K562 (cell line): ENCODE measurements around the gene MAGI2. TPM values are rescaled to one million over a fixed set of nuclear protein-coding genes. Genes with fewer than 3 reads are reported as not detected.

Experiments
- NFXL1 ChIP-seq: fragments of 450-650 bp; formaldehyde crosslinking; IDR thresholded peaks from 2 replicates; pipeline ENCODE4 v1.4.0; 2021; ENCODE audit warnings: mild to moderate bottlenecking
- SMAD4 ChIP-seq: fragments of 250-450 bp; sonication (Bioruptor Pico); conservative IDR thresholded peaks from 2 replicates; pipeline ENCODE4 v1.8.0; 2021; ENCODE audit warnings: inconsistent platforms, mild to moderate bottlenecking, moderate library complexity
- SMARCB1 ChIP-seq: IDR thresholded peaks from 2 replicates; pipeline ENCODE4 v1.6.1; 2011; ENCODE audit warnings: improper control_type of control experiment, low read depth; ENCODE audit not compliant: insufficient read length
- ZNF24 ChIP-seq: fragments of 450-650 bp; IDR thresholded peaks from 2 replicates; pipeline ENCODE4 v1.6.1; 2016
- ZSCAN32 ChIP-seq: fragments of 450-650 bp; formaldehyde crosslinking; IDR thresholded peaks from 2 replicates; pipeline ENCODE4 v1.4.0; 2020; ENCODE audit warnings: mild to moderate bottlenecking, moderate library complexity
- polyA plus RNA-seq, 8 experiments: library from polyadenylated mRNA; depleted of rRNA in 4 of 8; stranded (reverse) in 5 of 8; unstranded in 3 of 8; fragments of >200 nt; fragmentation: Nextera tagmentation in 2 of 8; fragmentation: Illumina TruSeq in 1 of 8; extraction: Ambion mirVana in 2 of 8; extraction: Trizol in 1 of 8; gene quantifications; 2 replicates each; pipeline versions ENCODE4 v1.2.1 to v1.2.3, GENCODE V29; 2011 to 2014; ENCODE audit warnings: inconsistent platforms in 1 of 8, missing spikeins in 1 of 8
- total RNA-seq, 7 experiments: library from RNA; depleted of rRNA in 6 of 7; stranded (reverse); fragments of >200 nt in 6 of 7; fragmentation: Illumina TruSeq in 2 of 7; extraction: Trizol in 2 of 7; gene quantifications; 2 replicates each; pipeline versions ENCODE4 v1.2.1 to v1.2.3, GENCODE V29; 2011 to 2021; ENCODE audit warnings: low replicate concordance in 1 of 7
- TF ChIP-seq, protein P1 (sequence below): fragments of 450-650 bp; IDR thresholded peaks from 2 replicates; pipeline ENCODE4 v1.7.0; 2016; ENCODE audit warnings: borderline replicate concordance
- TF ChIP-seq, protein P2 (sequence below): fragments of 450-650 bp; IDR thresholded peaks from 2 replicates; pipeline ENCODE4 v1.6.1; 2018; ENCODE audit warnings: mild to moderate bottlenecking, low read depth; ENCODE audit not compliant: partially characterized antibody
- TF ChIP-seq, protein P3 (sequence below), 2 experiments: fragments of 450-650 bp in 1 of 2; IDR thresholded peaks; 2 replicates each; pipeline ENCODE4 v1.6.1; 2011 to 2017; ENCODE audit warnings: low read depth in 2 of 2, antibody characterized with exemption in 1 of 2, borderline replicate concordance in 1 of 2, low read length in 1 of 2, mild to moderate bottlenecking in 1 of 2, mixed read lengths in 1 of 2; ENCODE audit not compliant: control insufficient read depth in 1 of 2

MAGI2 gene
- total and polyA plus RNA-seq, 9 of the 15 experiments (the other 6 are each of a cell fraction or from before 2014, with no cell fraction given), result 0.27 to 1.4 (median 0.70) TPM

DNA sequence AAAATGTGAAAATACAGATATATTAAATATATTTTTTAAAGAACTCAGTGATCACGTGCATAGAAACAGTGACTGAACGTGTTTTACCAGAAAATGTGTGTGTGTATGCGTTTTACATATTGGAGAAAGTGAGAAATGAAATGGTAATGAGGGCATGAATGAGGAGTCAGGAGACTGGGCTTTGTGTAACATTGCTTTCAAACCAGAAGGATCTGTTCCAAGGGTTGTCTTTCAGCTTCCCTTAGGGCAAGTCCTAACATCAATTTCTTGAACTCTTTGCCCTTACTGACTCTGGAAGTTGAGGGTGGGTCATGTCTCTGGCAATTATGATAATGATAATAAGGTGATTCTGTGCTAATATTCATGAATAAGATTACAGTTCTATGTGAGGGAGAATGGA, 1097.6 kb downstream of the MAGI2 start (continued):
- TF ChIP-seq, protein P1, sequence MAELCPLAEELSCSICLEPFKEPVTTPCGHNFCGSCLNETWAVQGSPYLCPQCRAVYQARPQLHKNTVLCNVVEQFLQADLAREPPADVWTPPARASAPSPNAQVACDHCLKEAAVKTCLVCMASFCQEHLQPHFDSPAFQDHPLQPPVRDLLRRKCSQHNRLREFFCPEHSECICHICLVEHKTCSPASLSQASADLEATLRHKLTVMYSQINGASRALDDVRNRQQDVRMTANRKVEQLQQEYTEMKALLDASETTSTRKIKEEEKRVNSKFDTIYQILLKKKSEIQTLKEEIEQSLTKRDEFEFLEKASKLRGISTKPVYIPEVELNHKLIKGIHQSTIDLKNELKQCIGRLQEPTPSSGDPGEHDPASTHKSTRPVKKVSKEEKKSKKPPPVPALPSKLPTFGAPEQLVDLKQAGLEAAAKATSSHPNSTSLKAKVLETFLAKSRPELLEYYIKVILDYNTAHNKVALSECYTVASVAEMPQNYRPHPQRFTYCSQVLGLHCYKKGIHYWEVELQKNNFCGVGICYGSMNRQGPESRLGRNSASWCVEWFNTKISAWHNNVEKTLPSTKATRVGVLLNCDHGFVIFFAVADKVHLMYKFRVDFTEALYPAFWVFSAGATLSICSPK, result no peak
- TF ChIP-seq ZNF24 (no peak), SMAD4 (CRISPR knock-in tag) (no peak), NFXL1 (CRISPR knock-in tag) (no peak), ZSCAN32 (CRISPR knock-in tag) (no peak), SMARCB1 (no peak)
- TF ChIP-seq, protein P2, sequence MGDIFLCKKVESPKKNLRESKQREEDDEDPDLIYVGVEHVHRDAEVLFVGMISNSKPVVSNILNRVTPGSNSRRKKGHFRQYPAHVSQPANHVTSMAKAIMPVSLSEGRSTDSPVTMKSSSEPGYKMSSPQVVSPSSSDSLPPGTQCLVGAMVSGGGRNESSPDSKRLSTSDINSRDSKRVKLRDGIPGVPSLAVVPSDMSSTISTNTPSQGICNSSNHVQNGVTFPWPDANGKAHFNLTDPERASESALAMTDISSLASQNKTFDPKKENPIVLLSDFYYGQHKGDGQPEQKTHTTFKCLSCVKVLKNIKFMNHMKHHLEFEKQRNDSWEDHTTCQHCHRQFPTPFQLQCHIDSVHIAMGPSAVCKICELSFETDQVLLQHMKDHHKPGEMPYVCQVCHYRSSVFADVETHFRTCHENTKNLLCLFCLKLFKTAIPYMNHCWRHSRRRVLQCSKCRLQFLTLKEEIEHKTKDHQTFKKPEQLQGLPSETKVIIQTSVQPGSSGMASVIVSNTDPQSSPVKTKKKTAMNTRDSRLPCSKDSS, result no peak
- TF ChIP-seq, protein P3, sequence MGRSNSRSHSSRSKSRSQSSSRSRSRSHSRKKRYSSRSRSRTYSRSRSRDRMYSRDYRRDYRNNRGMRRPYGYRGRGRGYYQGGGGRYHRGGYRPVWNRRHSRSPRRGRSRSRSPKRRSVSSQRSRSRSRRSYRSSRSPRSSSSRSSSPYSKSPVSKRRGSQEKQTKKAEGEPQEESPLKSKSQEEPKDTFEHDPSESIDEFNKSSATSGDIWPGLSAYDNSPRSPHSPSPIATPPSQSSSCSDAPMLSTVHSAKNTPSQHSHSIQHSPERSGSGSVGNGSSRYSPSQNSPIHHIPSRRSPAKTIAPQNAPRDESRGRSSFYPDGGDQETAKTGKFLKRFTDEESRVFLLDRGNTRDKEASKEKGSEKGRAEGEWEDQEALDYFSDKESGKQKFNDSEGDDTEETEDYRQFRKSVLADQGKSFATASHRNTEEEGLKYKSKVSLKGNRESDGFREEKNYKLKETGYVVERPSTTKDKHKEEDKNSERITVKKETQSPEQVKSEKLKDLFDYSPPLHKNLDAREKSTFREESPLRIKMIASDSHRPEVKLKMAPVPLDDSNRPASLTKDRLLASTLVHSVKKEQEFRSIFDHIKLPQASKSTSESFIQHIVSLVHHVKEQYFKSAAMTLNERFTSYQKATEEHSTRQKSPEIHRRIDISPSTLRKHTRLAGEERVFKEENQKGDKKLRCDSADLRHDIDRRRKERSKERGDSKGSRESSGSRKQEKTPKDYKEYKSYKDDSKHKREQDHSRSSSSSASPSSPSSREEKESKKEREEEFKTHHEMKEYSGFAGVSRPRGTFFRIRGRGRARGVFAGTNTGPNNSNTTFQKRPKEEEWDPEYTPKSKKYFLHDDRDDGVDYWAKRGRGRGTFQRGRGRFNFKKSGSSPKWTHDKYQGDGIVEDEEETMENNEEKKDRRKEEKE (IDR thresholded peaks at IDR 0.05; ENCODE audit: borderline replicate concordance in 1 of 2, control insufficient read depth in 1 of 2, low read depth in 2 of 2, low read length in 1 of 2), result no peak
